ENCODE results near the gene LAD1. TPM values are rescaled to one million over a fixed set of nuclear protein-coding genes. Genes with fewer than 3 reads are reported as not detected.
A peak's percentile ranks its signal among the peaks of the same experiment; 100 is the strongest.

Gene LAD1
- total and polyA plus RNA-seq, 9 of the 15 experiments (the other 6 are each of a cell fraction or from before 2014, with no cell fraction given) = 0.31 TPM; not detected in 8

- TF ChIP-seq STAG1 (CRISPR knock-in tag; IDR thresholded peaks at IDR 0.05; ENCODE audit: borderline replicate concordance) = peak; percentile 44; the same call in 1 of the 2 replicates
- peak; percentile 86 to 91 (median 89) for TF ChIP-seq CTCF (IDR thresholded peaks at IDR 0.05 in 2 of 3, conservative IDR thresholded peaks at IDR 0.05 in 1 of 3; ENCODE audit: insufficient read depth in 2 of 3, low read depth in 1 of 3, low read length in 3 of 3)
- TF ChIP-seq BRD4 (IDR thresholded peaks at IDR 0.05) = no peak
- peak; percentile 33; the same call in 1 of the 2 replicates for TF ChIP-seq VEZF1 (CRISPR knock-in tag; IDR thresholded peaks at IDR 0.05)
- peak; percentile 72; the same call in 1 of the 2 replicates for TF ChIP-seq CBFB (CRISPR knock-in tag; IDR thresholded peaks at IDR 0.05)
- 0 out of 2 replicates have a peak, but pooled peaks have one; percentile 31 for TF ChIP-seq ZBTB7A (IDR thresholded peaks at IDR 0.05; ENCODE audit: borderline replicate concordance, control insufficient read depth, low read depth, low read length)
- no peak for TF ChIP-seq CREB3 (tag; conservative IDR thresholded peaks at IDR 0.05; ENCODE audit: low read depth)
- no peak; the same call in 1 of the 2 replicates for TF ChIP-seq XRCC5 (IDR thresholded peaks at IDR 0.05; ENCODE audit: low read depth, low read length)
- 0 out of 2 replicates have a peak, but pooled peaks have one; percentile 15 for TF ChIP-seq JUND (IDR thresholded peaks at IDR 0.05; ENCODE audit: borderline replicate concordance, low read depth, low read length)
- no peak for TF ChIP-seq JUND (tag; IDR thresholded peaks at IDR 0.05; ENCODE audit: borderline replicate concordance, low read depth, low read length)
- no peak for TF ChIP-seq TAF15 (IDR thresholded peaks at IDR 0.05; ENCODE audit: low read depth, low read length)
- TF ChIP-seq FOXK1 (CRISPR knock-in tag; IDR thresholded peaks at IDR 0.05; ENCODE audit: borderline replicate concordance) = no peak
Observed at GRCh38 chr1:201361652-201362504, 37.2 kb downstream of the LAD1 start (continued).

Data from K562 (cell line).